ENCODE measurements around the gene POLR2A. TPM values are rescaled to one million over a fixed set of nuclear protein-coding genes. Genes with fewer than 3 reads are reported as not detected.
A peak's percentile ranks its signal among the peaks of the same experiment; 100 is the strongest.

The POLR2A gene
- total and polyA plus RNA-seq, 2 of the 13 experiments (the other 11 are each of a cell fraction or from before 2014, with no cell fraction given) = 17.8 to 18.3 TPM

DNA sequence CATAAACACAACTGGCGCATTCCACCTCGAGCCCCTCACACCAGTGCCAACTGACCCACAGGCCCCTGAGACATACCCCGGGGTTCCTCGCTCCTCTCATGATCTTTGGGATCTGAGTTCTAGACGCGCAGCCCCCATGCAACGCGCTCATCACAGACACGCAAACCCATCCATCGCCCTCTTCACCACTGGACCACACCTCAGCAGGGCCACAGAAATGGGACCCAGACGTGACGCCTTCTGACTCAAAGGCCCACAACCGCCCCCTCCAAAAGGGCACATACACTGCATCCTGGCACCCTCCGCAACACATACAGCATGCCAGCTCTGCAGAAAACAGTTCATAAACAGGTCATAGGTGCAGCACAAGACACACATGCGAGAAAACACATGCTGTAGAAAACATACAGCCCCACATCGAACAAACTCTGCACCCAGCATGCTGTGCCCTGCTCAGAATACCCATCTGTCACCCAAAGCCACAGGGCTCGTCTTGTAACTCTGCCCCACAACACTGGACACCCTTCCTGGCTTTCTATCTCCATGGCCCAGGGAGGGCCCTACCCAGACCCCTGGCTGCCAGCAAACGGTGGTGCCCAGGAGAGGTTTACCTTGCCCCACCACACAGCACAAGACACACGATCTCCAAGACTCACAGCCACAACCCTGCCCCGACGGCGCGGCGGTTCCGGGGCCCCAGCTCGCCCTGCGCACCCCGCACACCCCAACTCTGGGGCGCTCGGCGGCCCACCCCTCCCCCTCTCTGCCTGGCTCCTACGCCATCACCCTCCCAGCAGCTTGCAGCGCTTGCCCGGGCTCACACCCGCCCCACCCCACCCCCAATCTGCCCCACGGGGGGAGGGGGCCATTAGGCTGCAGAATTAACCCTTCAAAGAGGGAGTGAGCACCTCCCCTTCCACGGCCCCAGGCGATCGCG is 5.6 kb upstream of the POLR2A start (continued):
- TF ChIP-seq, protein P1, sequence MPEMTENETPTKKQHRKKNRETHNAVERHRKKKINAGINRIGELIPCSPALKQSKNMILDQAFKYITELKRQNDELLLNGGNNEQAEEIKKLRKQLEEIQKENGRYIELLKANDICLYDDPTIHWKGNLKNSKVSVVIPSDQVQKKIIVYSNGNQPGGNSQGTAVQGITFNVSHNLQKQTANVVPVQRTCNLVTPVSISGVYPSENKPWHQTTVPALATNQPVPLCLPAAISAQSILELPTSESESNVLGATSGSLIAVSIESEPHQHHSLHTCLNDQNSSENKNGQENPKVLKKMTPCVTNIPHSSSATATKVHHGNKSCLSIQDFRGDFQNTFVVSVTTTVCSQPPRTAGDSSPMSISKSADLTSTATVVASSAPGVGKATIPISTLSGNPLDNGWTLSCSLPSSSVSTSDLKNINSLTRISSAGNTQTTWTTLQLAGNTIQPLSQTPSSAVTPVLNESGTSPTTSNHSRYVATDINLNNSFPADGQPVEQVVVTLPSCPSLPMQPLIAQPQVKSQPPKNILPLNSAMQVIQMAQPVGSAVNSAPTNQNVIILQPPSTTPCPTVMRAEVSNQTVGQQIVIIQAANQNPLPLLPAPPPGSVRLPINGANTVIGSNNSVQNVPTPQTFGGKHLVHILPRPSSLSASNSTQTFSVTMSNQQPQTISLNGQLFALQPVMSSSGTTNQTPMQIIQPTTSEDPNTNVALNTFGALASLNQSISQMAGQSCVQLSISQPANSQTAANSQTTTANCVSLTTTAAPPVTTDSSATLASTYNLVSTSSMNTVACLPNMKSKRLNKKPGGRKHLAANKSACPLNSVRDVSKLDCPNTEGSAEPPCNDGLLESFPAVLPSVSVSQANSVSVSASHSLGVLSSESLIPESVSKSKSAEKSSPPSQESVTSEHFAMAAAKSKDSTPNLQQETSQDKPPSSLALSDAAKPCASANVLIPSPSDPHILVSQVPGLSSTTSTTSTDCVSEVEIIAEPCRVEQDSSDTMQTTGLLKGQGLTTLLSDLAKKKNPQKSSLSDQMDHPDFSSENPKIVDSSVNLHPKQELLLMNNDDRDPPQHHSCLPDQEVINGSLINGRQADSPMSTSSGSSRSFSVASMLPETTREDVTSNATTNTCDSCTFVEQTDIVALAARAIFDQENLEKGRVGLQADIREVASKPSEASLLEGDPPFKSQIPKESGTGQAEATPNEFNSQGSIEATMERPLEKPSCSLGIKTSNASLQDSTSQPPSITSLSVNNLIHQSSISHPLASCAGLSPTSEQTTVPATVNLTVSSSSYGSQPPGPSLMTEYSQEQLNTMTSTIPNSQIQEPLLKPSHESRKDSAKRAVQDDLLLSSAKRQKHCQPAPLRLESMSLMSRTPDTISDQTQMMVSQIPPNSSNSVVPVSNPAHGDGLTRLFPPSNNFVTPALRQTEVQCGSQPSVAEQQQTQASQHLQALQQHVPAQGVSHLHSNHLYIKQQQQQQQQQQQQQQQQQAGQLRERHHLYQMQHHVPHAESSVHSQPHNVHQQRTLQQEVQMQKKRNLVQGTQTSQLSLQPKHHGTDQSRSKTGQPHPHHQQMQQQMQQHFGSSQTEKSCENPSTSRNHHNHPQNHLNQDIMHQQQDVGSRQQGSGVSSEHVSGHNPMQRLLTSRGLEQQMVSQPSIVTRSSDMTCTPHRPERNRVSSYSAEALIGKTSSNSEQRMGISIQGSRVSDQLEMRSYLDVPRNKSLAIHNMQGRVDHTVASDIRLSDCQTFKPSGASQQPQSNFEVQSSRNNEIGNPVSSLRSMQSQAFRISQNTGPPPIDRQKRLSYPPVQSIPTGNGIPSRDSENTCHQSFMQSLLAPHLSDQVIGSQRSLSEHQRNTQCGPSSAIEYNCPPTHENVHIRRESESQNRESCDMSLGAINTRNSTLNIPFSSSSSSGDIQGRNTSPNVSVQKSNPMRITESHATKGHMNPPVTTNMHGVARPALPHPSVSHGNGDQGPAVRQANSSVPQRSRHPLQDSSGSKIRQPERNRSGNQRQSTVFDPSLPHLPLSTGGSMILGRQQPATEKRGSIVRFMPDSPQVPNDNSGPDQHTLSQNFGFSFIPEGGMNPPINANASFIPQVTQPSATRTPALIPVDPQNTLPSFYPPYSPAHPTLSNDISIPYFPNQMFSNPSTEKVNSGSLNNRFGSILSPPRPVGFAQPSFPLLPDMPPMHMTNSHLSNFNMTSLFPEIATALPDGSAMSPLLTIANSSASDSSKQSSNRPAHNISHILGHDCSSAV (CRISPR knock-in tag; IDR thresholded peaks at IDR 0.05; ENCODE audit: borderline replicate concordance) = no peak
- TF ChIP-seq, protein P2, sequence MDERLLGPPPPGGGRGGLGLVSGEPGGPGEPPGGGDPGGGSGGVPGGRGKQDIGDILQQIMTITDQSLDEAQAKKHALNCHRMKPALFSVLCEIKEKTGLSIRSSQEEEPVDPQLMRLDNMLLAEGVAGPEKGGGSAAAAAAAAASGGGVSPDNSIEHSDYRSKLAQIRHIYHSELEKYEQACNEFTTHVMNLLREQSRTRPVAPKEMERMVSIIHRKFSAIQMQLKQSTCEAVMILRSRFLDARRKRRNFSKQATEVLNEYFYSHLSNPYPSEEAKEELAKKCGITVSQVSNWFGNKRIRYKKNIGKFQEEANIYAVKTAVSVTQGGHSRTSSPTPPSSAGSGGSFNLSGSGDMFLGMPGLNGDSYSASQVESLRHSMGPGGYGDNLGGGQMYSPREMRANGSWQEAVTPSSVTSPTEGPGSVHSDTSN (CRISPR knock-in tag; IDR thresholded peaks at IDR 0.05) = no peak
- TF ChIP-seq NFE2L1 (CRISPR knock-in tag; IDR thresholded peaks at IDR 0.05; ENCODE audit: borderline replicate concordance) (no peak), RXRA (CRISPR knock-in tag; IDR thresholded peaks at IDR 0.05) (no peak; the same call in 1 of the 2 replicates), EED (CRISPR knock-in tag; IDR thresholded peaks at IDR 0.05) (peak; percentile 62; the same call in 1 of the 2 replicates), JUN (CRISPR knock-in tag; IDR thresholded peaks at IDR 0.05) (no peak), EP300 (IDR thresholded peaks at IDR 0.05; ENCODE audit: low read depth in 2 of 2, low read length in 2 of 2) (no peak), EP300 (CRISPR knock-in tag; IDR thresholded peaks at IDR 0.05; ENCODE audit: borderline replicate concordance) (no peak), ZNF652 (CRISPR knock-in tag; IDR thresholded peaks at IDR 0.05; ENCODE audit: borderline replicate concordance, low read depth) (peak; percentile 75), ZSCAN29 (CRISPR knock-in tag; conservative IDR thresholded peaks at IDR 0.05) (no peak), ESRRA (CRISPR knock-in tag; IDR thresholded peaks at IDR 0.05; ENCODE audit: low read depth) (0 out of 2 replicates have a peak, but pooled peaks have one; percentile 15), NFIC (IDR thresholded peaks at IDR 0.05; ENCODE audit: low read length) (no peak), ZNF598 (CRISPR knock-in tag; IDR thresholded peaks at IDR 0.05; ENCODE audit: borderline replicate concordance) (peak; percentile 48; the same call in 1 of the 2 replicates), ZNF326 (CRISPR knock-in tag; IDR thresholded peaks at IDR 0.05; ENCODE audit: borderline replicate concordance) (no peak)
- TF ChIP-seq, protein P3, sequence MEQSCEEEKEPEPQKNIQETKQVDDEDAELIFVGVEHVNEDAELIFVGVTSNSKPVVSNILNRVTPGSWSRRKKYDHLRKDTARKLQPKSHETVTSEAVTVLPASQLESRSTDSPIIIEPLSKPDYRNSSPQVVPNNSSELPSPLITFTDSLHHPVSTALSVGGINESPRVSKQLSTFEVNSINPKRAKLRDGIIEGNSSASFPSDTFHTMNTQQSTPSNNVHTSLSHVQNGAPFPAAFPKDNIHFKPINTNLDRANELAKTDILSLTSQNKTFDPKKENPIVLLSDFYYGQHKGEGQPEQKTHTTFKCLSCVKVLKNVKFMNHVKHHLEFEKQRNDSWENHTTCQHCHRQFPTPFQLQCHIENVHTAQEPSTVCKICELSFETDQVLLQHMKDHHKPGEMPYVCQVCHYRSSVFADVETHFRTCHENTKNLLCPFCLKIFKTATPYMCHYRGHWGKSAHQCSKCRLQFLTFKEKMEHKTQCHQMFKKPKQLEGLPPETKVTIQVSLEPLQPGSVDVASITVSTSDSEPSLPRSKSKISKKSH (CRISPR knock-in tag; IDR thresholded peaks at IDR 0.05; ENCODE audit: borderline replicate concordance) = no peak

Data from HepG2 (cell line).